Choroid plexus epithelial cell (primary cell): Measurements from ENCODE around the gene TRAPPC12.

Source experiments
- DNase-seq: peaks from one replicate; pipeline ENCODE4 v3.0.0-alpha.2; 2010; ENCODE audit warnings: low read depth
- H3K4me3 ChIP-seq: 2 replicates; pipeline ENCODE4 v1.5.1; 2011; ENCODE audit warnings: low read depth, mild to moderate bottlenecking, control low read depth, low read length, moderate library complexity
- TF ChIP-seq, protein P1 (sequence below): conservative IDR thresholded peaks from 2 replicates; pipeline ENCODE4 v1.5.1; 2011; ENCODE audit warnings: low read depth, mild to moderate bottlenecking, control low read depth, inconsistent platforms, low read length, moderate library complexity

Gene TRAPPC12

DNA sequence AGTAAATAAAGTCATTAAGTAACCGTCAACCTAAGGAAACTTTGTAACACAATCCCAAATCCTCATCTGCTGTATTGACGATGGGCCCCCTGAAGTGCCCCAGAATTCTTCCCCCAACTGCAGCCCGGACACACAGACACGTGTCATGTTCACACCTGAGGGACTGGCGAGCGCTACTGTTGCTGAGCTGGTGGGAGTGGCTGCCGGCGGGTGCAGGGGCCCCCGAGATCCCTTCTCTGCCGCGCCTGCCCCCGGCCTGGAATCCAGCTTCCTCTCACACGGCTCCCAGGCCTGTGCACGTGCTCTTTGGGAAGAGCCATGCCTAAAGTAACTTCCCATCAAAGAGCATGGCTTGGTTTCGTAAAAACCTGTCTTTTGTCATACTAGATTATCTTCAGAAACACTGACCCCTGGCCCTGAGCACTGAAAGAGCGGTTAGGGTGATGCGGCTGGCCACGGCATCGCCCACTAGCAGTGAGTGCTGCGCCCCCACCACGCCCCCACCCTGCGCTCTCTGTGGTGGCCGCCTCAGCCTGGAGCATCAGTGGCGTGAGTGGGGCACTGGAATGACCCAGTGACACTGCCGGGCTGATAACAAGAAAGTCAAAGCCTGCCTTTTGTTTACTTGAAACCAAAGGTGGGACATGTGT is 83.8 kb downstream of the TRAPPC12 start:
- H3K4me3 ChIP-seq, result no peak overlapping the region
- DNase-seq, result no peak
- TF ChIP-seq, protein P1, sequence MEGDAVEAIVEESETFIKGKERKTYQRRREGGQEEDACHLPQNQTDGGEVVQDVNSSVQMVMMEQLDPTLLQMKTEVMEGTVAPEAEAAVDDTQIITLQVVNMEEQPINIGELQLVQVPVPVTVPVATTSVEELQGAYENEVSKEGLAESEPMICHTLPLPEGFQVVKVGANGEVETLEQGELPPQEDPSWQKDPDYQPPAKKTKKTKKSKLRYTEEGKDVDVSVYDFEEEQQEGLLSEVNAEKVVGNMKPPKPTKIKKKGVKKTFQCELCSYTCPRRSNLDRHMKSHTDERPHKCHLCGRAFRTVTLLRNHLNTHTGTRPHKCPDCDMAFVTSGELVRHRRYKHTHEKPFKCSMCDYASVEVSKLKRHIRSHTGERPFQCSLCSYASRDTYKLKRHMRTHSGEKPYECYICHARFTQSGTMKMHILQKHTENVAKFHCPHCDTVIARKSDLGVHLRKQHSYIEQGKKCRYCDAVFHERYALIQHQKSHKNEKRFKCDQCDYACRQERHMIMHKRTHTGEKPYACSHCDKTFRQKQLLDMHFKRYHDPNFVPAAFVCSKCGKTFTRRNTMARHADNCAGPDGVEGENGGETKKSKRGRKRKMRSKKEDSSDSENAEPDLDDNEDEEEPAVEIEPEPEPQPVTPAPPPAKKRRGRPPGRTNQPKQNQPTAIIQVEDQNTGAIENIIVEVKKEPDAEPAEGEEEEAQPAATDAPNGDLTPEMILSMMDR, result no peak

DNA sequence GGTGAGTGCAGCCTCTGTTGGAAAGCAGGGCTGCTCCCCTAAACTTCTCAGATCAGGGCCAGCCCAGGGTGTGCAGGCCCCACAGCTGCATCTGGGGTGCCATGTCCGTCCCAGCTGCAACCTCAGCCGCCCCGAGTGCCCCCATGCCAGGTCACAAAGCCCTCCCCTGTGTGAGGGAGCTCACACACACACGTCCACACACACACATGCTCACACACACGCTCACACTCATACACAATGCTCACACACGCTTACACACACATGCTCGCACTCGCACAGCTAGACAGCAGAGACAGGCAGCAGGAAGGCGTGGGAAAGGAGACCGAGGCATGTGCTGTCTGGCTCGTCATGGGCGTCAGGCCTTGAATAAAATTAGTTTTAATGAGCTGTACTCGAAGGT is 84.5 kb downstream of the TRAPPC12 start:
- no peak for DNase-seq
- TF ChIP-seq, protein P1, result no peak
- no peak overlapping the region for H3K4me3 ChIP-seq

DNA sequence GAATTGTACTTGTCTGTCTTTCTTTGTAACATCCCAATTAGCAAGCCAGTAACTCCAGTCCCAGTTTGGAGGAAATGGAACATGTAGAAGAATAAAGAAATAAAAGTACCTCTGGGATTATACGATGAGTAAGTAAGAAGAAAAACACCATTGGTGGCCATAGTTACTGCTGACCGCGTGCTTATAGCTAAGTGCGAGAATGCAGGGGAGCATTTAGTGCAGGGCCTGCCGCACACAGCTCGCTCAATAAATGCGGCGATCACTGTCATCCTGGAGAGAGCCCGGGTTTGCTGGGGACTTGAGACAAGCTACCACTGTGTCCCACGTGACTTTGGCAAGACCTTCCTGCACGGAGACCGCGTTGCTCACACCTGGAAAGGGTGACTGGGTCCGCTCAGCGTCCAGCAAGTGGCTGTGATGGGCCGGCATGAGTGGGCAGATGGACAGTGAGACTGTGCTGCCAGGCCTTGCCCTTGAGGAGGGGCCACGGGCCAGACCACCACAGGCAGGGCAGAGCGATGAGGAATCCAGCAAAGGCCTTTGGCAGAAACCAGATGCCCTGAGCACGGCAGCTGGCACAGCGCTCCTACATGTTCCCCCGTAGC is 85.0 kb downstream of the TRAPPC12 start:
- no peak for DNase-seq
- TF ChIP-seq, protein P1, result no peak
- no peak overlapping the region for H3K4me3 ChIP-seq

DNA sequence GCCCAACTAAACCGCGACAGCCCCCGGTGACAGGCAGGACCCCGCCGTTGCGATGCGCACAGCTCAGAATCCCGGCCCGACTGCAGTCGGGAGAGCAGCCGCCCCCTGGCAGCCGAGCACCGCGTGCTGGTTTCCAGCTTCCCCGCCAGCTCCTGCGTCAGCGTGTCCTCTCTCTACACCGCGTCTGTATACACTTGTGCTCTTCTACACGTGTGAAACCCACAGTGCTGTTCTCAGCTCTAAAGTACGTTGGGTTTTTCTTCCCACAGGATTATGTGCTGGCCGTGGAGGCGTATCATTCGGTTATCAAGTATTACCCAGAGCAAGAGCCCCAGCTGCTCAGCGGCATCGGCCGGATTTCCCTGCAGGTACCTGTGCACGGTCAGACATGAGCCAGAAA is 85.8 kb downstream of the TRAPPC12 start:
- TF ChIP-seq, protein P1, result no peak
- no peak overlapping the region for H3K4me3 ChIP-seq
- DNase-seq, result no peak

DNA sequence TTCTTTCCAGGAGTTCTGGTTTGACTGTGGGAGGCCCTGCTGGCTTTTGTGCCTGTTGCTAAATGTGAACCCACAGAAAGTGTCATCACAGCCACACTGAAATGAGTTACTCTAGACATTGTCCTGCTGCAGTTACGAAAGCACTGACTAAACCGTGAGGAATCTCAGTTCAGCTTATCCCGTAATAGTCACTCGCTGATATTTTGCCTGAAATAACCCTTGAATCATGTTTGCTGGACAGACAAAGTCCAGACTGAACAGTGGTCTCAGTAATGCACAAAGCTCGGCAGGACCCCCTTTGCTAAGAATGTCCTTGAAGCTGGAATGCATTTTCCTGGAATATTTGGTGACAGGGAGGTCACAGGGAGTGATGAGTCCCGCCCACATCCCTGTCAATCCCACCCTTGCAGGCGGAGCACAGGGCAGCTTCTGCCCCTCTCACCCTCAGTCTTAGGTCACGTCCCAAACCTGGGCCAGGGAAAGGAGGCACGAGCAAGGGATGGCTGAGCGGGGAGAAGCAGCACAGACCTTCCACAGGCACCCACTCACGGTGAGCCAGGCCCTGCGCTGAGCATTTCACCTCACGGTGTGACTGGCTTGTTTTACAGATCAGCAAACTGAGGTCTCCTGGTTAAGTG is 86.5 kb downstream of the TRAPPC12 start:
- no peak overlapping the region for H3K4me3 ChIP-seq
- peak; percentile 94 for DNase-seq
- TF ChIP-seq, protein P1, result no peak

DNA sequence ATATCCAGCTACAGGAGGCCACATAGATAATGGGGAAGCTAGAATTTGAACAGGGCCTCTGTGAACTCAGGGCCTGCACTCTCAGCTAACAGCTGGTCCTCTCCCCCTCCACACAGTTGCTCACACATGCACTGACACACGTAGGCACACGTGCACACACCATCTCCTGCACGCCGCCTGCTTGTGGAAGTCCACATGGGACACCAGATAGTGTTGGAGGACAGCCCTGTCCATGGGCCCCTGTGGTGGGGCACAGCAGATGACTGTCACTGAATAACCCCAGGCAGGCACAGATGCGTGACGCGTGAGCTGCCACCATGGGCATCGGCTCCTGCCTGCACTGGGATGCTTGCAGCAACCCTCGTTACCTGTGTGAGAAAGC is 87.0 kb downstream of the TRAPPC12 start:
- TF ChIP-seq, protein P1, result no peak
- no peak for DNase-seq
- H3K4me3 ChIP-seq, result no peak overlapping the region
